HEK293T (cell line): ENCODE results near the gene ABO.

Source experiments
- CTCF ChIA-PET: fragments of 350-600 bp; formaldehyde crosslinking; extraction: SDS; loops from one replicate; lab custom pipeline; 2021; ENCODE audit warnings: antibody characterized with exemption, inconsistent platforms; lab: Yijun Ruan, JAX
- POLR2A ChIA-PET: fragments of 350-600 bp; formaldehyde crosslinking; extraction: SDS; loops from one replicate; lab custom pipeline; 2020; ENCODE audit warnings: antibody characterized with exemption, inconsistent platforms; lab: Yijun Ruan, JAX
- DNase-seq: peaks from one replicate; pipeline ENCODE4 v3.0.0; 2012; ENCODE audit warnings: mixed read lengths; ENCODE audit errors: extremely low spot score
- ARNT ChIP-seq: fragments of 450-650 bp; IDR thresholded peaks from 2 replicates; pipeline ENCODE4 v1.6.1; 2017; ENCODE audit warnings: mild to moderate bottlenecking
- BHLHE40 ChIP-seq: fragments of 450-650 bp; IDR thresholded peaks from 2 replicates; pipeline ENCODE4 v1.6.1; 2016; ENCODE audit warnings: mild to moderate bottlenecking, moderate library complexity, borderline replicate concordance
- CTBP1 ChIP-seq: fragments of 450-650 bp; IDR thresholded peaks from 2 replicates; pipeline ENCODE4 v1.6.1; 2016; ENCODE audit warnings: borderline replicate concordance
- ELF4 ChIP-seq: fragments of 450-650 bp; IDR thresholded peaks from 2 replicates; pipeline ENCODE4 v1.6.1; 2017; ENCODE audit warnings: antibody characterized with exemption
- FOXA1 ChIP-seq: fragments of 450-650 bp; IDR thresholded peaks from 2 replicates; pipeline ENCODE4 v1.6.1; 2016; ENCODE audit warnings: mild to moderate bottlenecking
- FOXK2 ChIP-seq: fragments of 450-650 bp; IDR thresholded peaks from 2 replicates; pipeline ENCODE4 v1.6.1; 2016; ENCODE audit warnings: mild to moderate bottlenecking
- FOXM1 ChIP-seq: fragments of 450-650 bp; IDR thresholded peaks from 2 replicates; pipeline ENCODE4 v1.6.1; 2017; ENCODE audit warnings: mild to moderate bottlenecking, borderline replicate concordance
- HDGF ChIP-seq: fragments of 450-650 bp; IDR thresholded peaks from 2 replicates; pipeline ENCODE4 v1.6.1; 2017; ENCODE audit warnings: antibody characterized with exemption, borderline replicate concordance
- L3MBTL2 ChIP-seq: fragments of 450-650 bp; conservative IDR thresholded peaks from 2 replicates; pipeline ENCODE4 v1.6.1; 2016; ENCODE audit warnings: mild to moderate bottlenecking
- LEF1 ChIP-seq: fragments of 450-650 bp; IDR thresholded peaks from 2 replicates; pipeline ENCODE4 v1.6.1; 2017; ENCODE audit warnings: mild to moderate bottlenecking, borderline replicate concordance
- NFRKB ChIP-seq: fragments of 450-650 bp; IDR thresholded peaks from 2 replicates; pipeline ENCODE4 v1.6.1; 2016; ENCODE audit warnings: mild to moderate bottlenecking, moderate library complexity
- SP1 ChIP-seq: fragments of 450-650 bp; IDR thresholded peaks from 2 replicates; pipeline ENCODE4 v1.6.1; 2017
- SUZ12 ChIP-seq: fragments of 450-650 bp; IDR thresholded peaks from 2 replicates; pipeline ENCODE4 v1.6.1; 2016; ENCODE audit warnings: mild to moderate bottlenecking
- TARDBP ChIP-seq: fragments of 450-650 bp; IDR thresholded peaks from 2 replicates; pipeline ENCODE4 v1.6.1; 2016
- ZNF384 ChIP-seq: fragments of 450-650 bp; IDR thresholded peaks from 2 replicates; pipeline ENCODE4 v1.6.1; 2016
- TF ChIP-seq, protein P1 (sequence below): fragments of 450-650 bp; IDR thresholded peaks from 2 replicates; pipeline ENCODE4 v1.6.1; 2016

ABO gene

GRCh38 chr9:133278161-133279114 is 3.4 kb upstream of the ABO start:
- POLR2A ChIA-PET, result no interaction called here
- CTCF ChIA-PET, result no interaction called here
- DNase-seq, result no peak
- TF ChIP-seq LEF1 (no peak), SP1 (no peak), NFRKB (no peak), L3MBTL2 (no peak), BHLHE40 (no peak), ELF4 (no peak), TARDBP (no peak), CTBP1 (no peak), ARNT (no peak), FOXM1 (no peak), FOXA1 (no peak), FOXK2 (no peak), SUZ12 (no peak), HDGF (no peak), ZNF384 (no peak)
- TF ChIP-seq, protein P1, sequence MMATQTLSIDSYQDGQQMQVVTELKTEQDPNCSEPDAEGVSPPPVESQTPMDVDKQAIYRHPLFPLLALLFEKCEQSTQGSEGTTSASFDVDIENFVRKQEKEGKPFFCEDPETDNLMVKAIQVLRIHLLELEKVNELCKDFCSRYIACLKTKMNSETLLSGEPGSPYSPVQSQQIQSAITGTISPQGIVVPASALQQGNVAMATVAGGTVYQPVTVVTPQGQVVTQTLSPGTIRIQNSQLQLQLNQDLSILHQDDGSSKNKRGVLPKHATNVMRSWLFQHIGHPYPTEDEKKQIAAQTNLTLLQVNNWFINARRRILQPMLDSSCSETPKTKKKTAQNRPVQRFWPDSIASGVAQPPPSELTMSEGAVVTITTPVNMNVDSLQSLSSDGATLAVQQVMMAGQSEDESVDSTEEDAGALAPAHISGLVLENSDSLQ, result no peak

DNA sequence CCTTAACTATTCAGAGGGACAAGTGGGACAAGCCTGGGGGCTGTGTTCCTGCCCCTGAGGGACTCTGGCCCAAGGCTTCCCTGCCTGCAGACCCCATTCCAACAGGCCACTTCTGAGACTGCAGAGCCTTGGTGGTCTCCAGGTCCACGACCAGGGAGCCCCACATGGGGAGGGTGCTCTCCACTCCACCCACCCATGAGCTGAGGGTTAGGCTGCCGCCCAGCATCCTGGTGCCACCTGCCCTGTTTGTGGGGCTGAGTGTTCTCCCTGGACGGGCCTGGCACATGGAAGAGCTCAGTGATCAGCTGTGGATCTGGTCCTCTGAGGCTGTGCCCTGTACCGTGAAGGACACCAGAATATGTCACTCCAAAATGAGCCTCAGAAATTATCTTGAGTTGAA is 2.5 kb upstream of the ABO start:
- DNase-seq, result no peak
- ChIA-PET CTCF (interaction anchor here (0.7 kb wide), 1 partner anchor 39 kb away, joined by 3 read pairs; no protein-coding TSS in a partner anchor), POLR2A (no interaction called here)
- TF ChIP-seq SUZ12 (no peak), SP1 (no peak), TARDBP (no peak), NFRKB (no peak), L3MBTL2 (no peak), ARNT (no peak), FOXK2 (no peak), HDGF (no peak), ZNF384 (no peak), FOXM1 (no peak)

DNA sequence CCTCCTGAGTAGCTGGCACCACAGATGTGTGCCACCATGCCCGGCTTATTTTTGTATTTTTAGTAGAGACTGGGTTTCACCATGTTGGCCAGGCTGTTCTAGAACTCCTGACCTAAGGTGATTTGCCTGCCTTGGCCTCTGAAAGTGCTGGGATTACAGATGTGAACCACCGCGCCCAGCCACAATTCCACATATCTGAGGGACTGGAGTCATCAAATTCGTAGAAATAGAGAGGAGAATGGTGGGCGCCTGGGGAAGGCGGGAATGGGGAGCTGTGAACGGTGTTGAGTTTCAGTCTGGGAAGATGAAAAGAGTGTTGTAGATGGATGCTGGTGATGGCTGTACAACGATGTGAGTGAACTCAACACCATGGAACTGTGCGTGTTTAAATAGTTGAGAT is 1.9 kb upstream of the ABO start:
- TF ChIP-seq FOXK2 (no peak), ARNT (no peak), SP1 (no peak), CTBP1 (no peak), FOXM1 (no peak), L3MBTL2 (no peak), BHLHE40 (no peak)

GRCh38 chr9:133276001-133276884 is 1.2 kb upstream of the ABO start:
- DNase-seq, result no peak
- POLR2A ChIA-PET, result no interaction called here
- CTCF ChIA-PET, result no interaction called here
- no peak for TF ChIP-seq BHLHE40
- TF ChIP-seq FOXA1, result no peak
- no peak for TF ChIP-seq SUZ12
- TF ChIP-seq CTBP1, result no peak

More for the DNA sequence above, 1.9 kb upstream of the ABO start:
- ChIA-PET POLR2A (no interaction called here), CTCF (interaction anchor here (0.7 kb wide), 1 partner anchor 38 kb away, joined by 3 read pairs; no protein-coding TSS in a partner anchor)
- no peak for DNase-seq

DNA sequence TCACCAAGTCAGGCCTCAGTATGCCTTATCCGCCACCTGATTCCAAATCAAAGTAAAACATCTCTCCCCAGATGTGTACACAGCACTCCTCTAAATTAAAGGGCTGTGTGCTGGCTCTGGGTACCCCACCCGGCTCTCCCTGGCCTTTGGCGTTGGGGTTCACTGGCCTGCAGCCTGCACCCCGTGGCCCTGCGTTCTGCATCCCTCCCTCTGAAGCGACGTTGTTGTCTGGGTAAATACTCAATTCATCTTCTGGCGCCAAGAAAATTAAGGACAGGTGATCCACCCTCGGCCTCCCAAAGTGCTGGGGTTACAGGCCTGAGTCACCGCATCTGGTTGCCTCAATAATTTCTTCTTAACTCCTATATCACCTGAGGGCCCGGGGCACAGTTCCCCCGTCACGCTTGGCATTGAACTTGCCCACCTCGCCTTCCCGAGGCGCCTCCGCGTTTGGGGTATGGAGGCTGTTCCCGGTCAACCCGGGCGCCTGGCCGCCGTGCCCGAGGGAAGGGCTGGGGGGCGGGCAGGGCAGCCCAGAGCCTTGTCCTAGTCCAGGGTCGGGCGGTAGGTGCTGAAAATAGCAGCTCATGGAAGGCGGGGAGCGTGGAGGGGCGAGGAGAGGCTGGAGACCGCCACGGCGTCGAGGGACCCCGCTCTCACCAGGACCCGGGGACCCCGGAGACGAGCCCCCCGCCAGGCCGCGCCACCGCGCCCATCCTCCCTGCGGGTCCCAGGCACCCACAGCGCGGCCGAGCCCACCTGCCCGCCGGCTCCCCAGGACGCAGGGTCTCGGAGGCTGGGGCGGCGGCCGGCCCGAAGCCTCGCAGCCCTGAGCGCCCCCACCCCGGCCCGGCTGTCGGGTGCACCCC is 531 bp downstream of the ABO start:
- CTCF ChIA-PET, result no interaction called here
- DNase-seq, result no peak

More for the DNA sequence above, 531 bp downstream of the ABO start:
- POLR2A ChIA-PET, result no interaction called here
- no peak for TF ChIP-seq ARNT
- no peak for TF ChIP-seq BHLHE40
- TF ChIP-seq LEF1, result no peak
- TF ChIP-seq HDGF, result no peak
- no peak for TF ChIP-seq NFRKB
- TF ChIP-seq TARDBP, result no peak
- TF ChIP-seq L3MBTL2, result no peak
- TF ChIP-seq FOXA1, result no peak
- TF ChIP-seq FOXK2, result no peak
- no peak for TF ChIP-seq SUZ12
- TF ChIP-seq, protein P1, result no peak
- no peak for TF ChIP-seq ELF4
- TF ChIP-seq FOXM1, result no peak
- TF ChIP-seq SP1, result no peak
- TF ChIP-seq CTBP1, result no peak
- TF ChIP-seq ZNF384, result no peak
